Neural cell (in vitro differentiated cells): ENCODE results near the gene VPS8. TPM values are rescaled to one million over a fixed set of nuclear protein-coding genes. Genes with fewer than 3 reads are reported as not detected.

Experiments
- H2AFZ ChIP-seq: fragments of 200-600, 300-800 bp; sonication (generic), shearing (Covaris generic); 2 replicates; pipeline ENCODE4 v1.6.0; 2014; ENCODE audit warnings: low read depth, mild to moderate bottlenecking, antibody characterized with exemption, low read length, moderate library complexity
- H3F3A ChIP-seq: fragments of 200-600 bp; shearing (Covaris generic); 2 replicates; pipeline ENCODE4 v1.6.1; 2016; ENCODE audit warnings: mild to moderate bottlenecking, moderate library complexity, mixed read lengths, antibody characterized with exemption, low read length; ENCODE audit not compliant: insufficient read depth, poor library complexity, severe bottlenecking
- H3K27ac ChIP-seq: fragments of 200-600, 300-800 bp; sonication (generic), shearing (Covaris generic); 2 replicates; pipeline ENCODE4 v1.5.1; 2014; ENCODE audit warnings: mild to moderate bottlenecking, low read length, moderate library complexity
- H3K27me3 ChIP-seq: fragments of 300-800, 200-600 bp; sonication (generic), shearing (Covaris generic); 2 replicates; pipeline ENCODE4 v1.6.0; 2014; ENCODE audit warnings: mild to moderate bottlenecking, low read depth, low read length, moderate library complexity; ENCODE audit not compliant: insufficient read depth
- H3K36me3 ChIP-seq: fragments of 300-800, 200-600 bp; sonication (generic), shearing (Covaris generic); 2 replicates; pipeline ENCODE4 v1.5.1; 2014; ENCODE audit warnings: mild to moderate bottlenecking, antibody characterized with exemption, low read length, moderate library complexity; ENCODE audit not compliant: insufficient read depth
- H3K4me2 ChIP-seq: fragments of 300-800, 200-600 bp; sonication (generic), shearing (Covaris generic); 2 replicates; pipeline ENCODE4 v1.6.0; 2014; ENCODE audit warnings: mild to moderate bottlenecking, low read length
- H3K4me3 ChIP-seq: fragments of 300-800, 200-600 bp; sonication (generic), shearing (Covaris generic); 2 replicates; pipeline ENCODE4 v1.5.1; 2014; ENCODE audit warnings: mild to moderate bottlenecking, low read length, moderate library complexity
- H3K79me2 ChIP-seq: fragments of 200-600 bp; shearing (Covaris generic); replicated peaks from 2 replicates; pipeline ENCODE4 v1.6.0; 2014; ENCODE audit warnings: mild to moderate bottlenecking, low read length, moderate library complexity; ENCODE audit not compliant: insufficient read depth
- H3K9ac ChIP-seq: fragments of 300-800, 200-600 bp; sonication (generic), shearing (Covaris generic); 2 replicates; pipeline ENCODE4 v1.6.1; 2016; ENCODE audit warnings: mild to moderate bottlenecking, low read length, mixed read lengths
- H3K9me2 ChIP-seq: fragments of 200-600 bp; shearing (Covaris generic); 2 replicates; pipeline ENCODE4 v1.6.1; 2016; ENCODE audit warnings: mild to moderate bottlenecking, low read length, mixed read lengths; ENCODE audit not compliant: insufficient read depth
- H3K9me3 ChIP-seq: fragments of 200-600, 300-800 bp; sonication (generic), shearing (Covaris generic); 2 replicates; pipeline ENCODE4 v1.6.1; 2016; ENCODE audit warnings: mild to moderate bottlenecking, mixed run types, low read length, moderate library complexity, mixed read lengths
- H4K20me1 ChIP-seq: fragments of 200-600 bp; shearing (Covaris generic); 2 replicates; pipeline ENCODE4 v1.6.1; 2016; ENCODE audit warnings: mild to moderate bottlenecking, mixed run types; ENCODE audit not compliant: insufficient read depth
- CTCF ChIP-seq: fragments of 450-650 bp; IDR thresholded peaks from 2 replicates; pipeline ENCODE4 v1.5.1; 2014; ENCODE audit warnings: antibody characterized with exemption, mild to moderate bottlenecking, moderate library complexity; ENCODE audit not compliant: poor library complexity, severe bottlenecking
- EZH2 ChIP-seq: fragments of 200-600, 300-800 bp; shearing (Covaris generic), sonication (generic); IDR thresholded peaks from 2 replicates; pipeline ENCODE4 v1.6.1; 2014; ENCODE audit warnings: antibody characterized with exemption, low read length, borderline replicate concordance, mild to moderate bottlenecking; ENCODE audit not compliant: insufficient read depth, poor library complexity, severe bottlenecking
- MXI1 ChIP-seq: fragments of 450-650 bp; conservative IDR thresholded peaks from 2 replicates; pipeline ENCODE4 v1.6.1; 2014; ENCODE audit warnings: antibody characterized with exemption, mild to moderate bottlenecking; ENCODE audit not compliant: poor library complexity, severe bottlenecking
- POLR2AphosphoS5 ChIP-seq: IDR thresholded peaks from 2 replicates; pipeline ENCODE4 v1.6.1; 2012
- REST ChIP-seq: IDR thresholded peaks from 2 replicates; pipeline ENCODE4 v1.6.1; 2012; ENCODE audit warnings: borderline replicate concordance
- TAF1 ChIP-seq: IDR thresholded peaks from 2 replicates; pipeline ENCODE4 v1.6.1; 2012; ENCODE audit warnings: low read depth
- polyA plus RNA-seq: library from polyadenylated mRNA; depleted of rRNA; stranded (reverse); fragments of >200 nt; gene quantifications from 2 replicates; pipeline ENCODE4 v1.2.3, GENCODE V29; 2014

VPS8 gene
- polyA plus RNA-seq, 1 donor from 2014 or later = 146 TPM

GRCh38 chr3:184783319-184783718, 28.6 kb upstream of the VPS8 start:
- TF ChIP-seq EZH2 (no peak), REST (no peak)

GRCh38 chr3:184784731-184785500, 27.1 kb upstream of the VPS8 start:
- no peak overlapping the region for H2AFZ ChIP-seq
- no peaks in the 10 kb centered on the region for H3K9me3 ChIP-seq
- no peaks in the 10 kb centered on the region for H3K36me3 ChIP-seq
- H3K4me2 ChIP-seq = no peak overlapping the region
- TF ChIP-seq MXI1 (no peak), TAF1 (no peak), CTCF (no peak), REST (no peak), POLR2AphosphoS5 (no peak)
- no peak overlapping the region for H3K9ac ChIP-seq
- no peaks in the 10 kb centered on the region for H3K79me2 ChIP-seq
- H3K9me2 ChIP-seq = no peaks in the 10 kb centered on the region
- no peaks in the 10 kb centered on the region for H4K20me1 ChIP-seq
- H3F3A ChIP-seq = no peaks in the 10 kb centered on the region
- H3K27me3 ChIP-seq = no peaks in the 10 kb centered on the region
- H3K27ac ChIP-seq = no peak overlapping the region
- H3K4me3 ChIP-seq = no peak overlapping the region

More at GRCh38 chr3:184783319-184783718, 28.6 kb upstream of the VPS8 start:
- no peak overlapping the region for H3K9ac ChIP-seq
- no peaks in the 10 kb centered on the region for H3K36me3 ChIP-seq
- H4K20me1 ChIP-seq = no peaks in the 10 kb centered on the region
- no peak overlapping the region for H3K4me2 ChIP-seq
- H3K9me3 ChIP-seq = no peaks in the 10 kb centered on the region
- no peak overlapping the region for H3K27ac ChIP-seq
- H3F3A ChIP-seq = no peaks in the 10 kb centered on the region
- no peaks in the 10 kb centered on the region for H3K79me2 ChIP-seq
- no peaks in the 10 kb centered on the region for H3K9me2 ChIP-seq
- no peak overlapping the region for H2AFZ ChIP-seq
- no peak overlapping the region for H3K4me3 ChIP-seq
- H3K27me3 ChIP-seq = no peaks in the 10 kb centered on the region
